Mammary epithelial cell (primary cell): ENCODE data around the gene LOC101059915.

Source experiments
- EZH2 ChIP-seq: IDR thresholded peaks from 2 replicates; pipeline ENCODE4 v1.6.1; 2012; ENCODE audit warnings: low read length, inconsistent platforms, borderline replicate concordance
- TF ChIP-seq, protein P1 (sequence below), 2 donors: IDR thresholded peaks in 1 of 2; conservative IDR thresholded peaks in 1 of 2; 2 replicates each; pipeline ENCODE4 v1.5.1; 2011 to 2012; ENCODE audit warnings: inconsistent platforms in 2 of 2, low read length in 2 of 2, mild to moderate bottlenecking in 2 of 2, control low read depth in 1 of 2, low read depth in 1 of 2; ENCODE audit not compliant: insufficient read depth in 1 of 2; ENCODE audit errors: extremely low read depth in 1 of 2

DNA sequence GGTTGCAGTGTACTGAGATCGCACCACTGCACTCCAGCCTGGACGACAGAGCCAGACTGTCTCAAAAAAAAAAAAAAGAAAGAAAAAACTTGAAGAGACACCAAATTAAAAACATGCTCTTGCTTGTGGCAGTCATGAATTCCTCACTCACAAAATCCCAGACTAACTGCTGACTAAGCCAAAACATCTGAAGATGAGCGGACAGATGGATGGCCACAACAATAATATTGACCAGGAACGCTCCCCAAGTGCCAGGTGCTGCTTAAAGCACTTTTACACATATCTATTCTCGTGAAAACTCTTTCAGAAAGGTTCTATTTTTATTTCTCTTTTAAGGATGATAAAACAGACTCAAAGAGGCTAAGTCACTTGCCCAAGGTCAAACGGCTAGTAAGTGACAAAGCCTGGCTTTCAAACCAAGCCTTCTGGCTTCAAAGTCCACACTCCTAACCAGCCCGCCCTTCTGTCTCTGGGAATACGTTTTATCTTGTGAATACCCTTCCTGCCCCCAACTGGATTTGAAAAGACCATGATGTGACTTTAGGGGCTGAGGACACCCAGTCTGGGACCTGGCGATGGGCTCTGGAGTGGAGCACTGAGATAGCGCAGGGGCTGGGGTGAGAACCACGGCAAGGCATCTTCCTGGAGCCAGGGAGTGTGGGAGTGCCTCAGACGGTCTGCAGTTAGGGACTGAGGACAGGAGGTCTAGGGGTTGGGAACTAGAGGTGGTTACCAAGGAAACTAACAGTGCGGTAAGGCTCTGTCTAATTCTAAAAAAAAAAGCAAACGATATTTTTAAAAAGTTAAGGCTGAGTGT, 39.5 kb upstream of the LOC101059915 start:
- TF ChIP-seq, protein P1, sequence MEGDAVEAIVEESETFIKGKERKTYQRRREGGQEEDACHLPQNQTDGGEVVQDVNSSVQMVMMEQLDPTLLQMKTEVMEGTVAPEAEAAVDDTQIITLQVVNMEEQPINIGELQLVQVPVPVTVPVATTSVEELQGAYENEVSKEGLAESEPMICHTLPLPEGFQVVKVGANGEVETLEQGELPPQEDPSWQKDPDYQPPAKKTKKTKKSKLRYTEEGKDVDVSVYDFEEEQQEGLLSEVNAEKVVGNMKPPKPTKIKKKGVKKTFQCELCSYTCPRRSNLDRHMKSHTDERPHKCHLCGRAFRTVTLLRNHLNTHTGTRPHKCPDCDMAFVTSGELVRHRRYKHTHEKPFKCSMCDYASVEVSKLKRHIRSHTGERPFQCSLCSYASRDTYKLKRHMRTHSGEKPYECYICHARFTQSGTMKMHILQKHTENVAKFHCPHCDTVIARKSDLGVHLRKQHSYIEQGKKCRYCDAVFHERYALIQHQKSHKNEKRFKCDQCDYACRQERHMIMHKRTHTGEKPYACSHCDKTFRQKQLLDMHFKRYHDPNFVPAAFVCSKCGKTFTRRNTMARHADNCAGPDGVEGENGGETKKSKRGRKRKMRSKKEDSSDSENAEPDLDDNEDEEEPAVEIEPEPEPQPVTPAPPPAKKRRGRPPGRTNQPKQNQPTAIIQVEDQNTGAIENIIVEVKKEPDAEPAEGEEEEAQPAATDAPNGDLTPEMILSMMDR (conservative IDR thresholded peaks at IDR 0.05 in 1 of 2, IDR thresholded peaks at IDR 0.05 in 1 of 2; ENCODE audit: extremely low read depth in 1 of 2, insufficient read depth in 1 of 2, low read depth in 1 of 2, low read length in 2 of 2), result no peak
- TF ChIP-seq EZH2, result no peak
